Fibroblast of the conjunctiva (primary cell): Measurements from ENCODE around the gene LGALS13.

Source experiments
- DNase-seq: peaks from one replicate; pipeline ENCODE4 v3.0.0-alpha.2; 2010; ENCODE audit warnings: low read depth

LGALS13 gene

GRCh38 chr19:39602224-39602623 is at the start of gene LGALS13:
Gene LGALS13 (plus strand): TSS chr19:39602524. CDS start chr19:39602569, 45 bp downstream.
- DNase-seq = no peak

GRCh38 chr19:39553082-39553652 is 49.2 kb upstream of the LGALS13 start:
- no peak for DNase-seq

- DNase-seq = no peak
Observed at GRCh38 chr19:39554701-39555311, 47.5 kb upstream of the LGALS13 start.

GRCh38 chr19:39555883-39556282 is 46.4 kb upstream of the LGALS13 start:
- no peak for DNase-seq

GRCh38 chr19:39557811-39558623 is 44.3 kb upstream of the LGALS13 start:
- no peak for DNase-seq

- no peak for DNase-seq
Observed at GRCh38 chr19:39558624-39559117, 43.7 kb upstream of the LGALS13 start.

GRCh38 chr19:39563408-39563807 is 38.9 kb upstream of the LGALS13 start:
- DNase-seq = no peak

GRCh38 chr19:39566064-39566463 is 36.3 kb upstream of the LGALS13 start:
- no peak for DNase-seq

- DNase-seq = no peak
Observed at GRCh38 chr19:39568604-39569003, 33.7 kb upstream of the LGALS13 start.

- DNase-seq = no peak
Observed at GRCh38 chr19:39582442-39582841, 19.9 kb upstream of the LGALS13 start.

GRCh38 chr19:39582891-39583625 is 19.3 kb upstream of the LGALS13 start:
- no peak for DNase-seq

GRCh38 chr19:39587496-39587895 is 14.8 kb upstream of the LGALS13 start:
- DNase-seq = no peak

GRCh38 chr19:39588066-39588465 is 14.3 kb upstream of the LGALS13 start:
- DNase-seq = no peak

GRCh38 chr19:39590265-39590664 is 12.1 kb upstream of the LGALS13 start:
- DNase-seq = no peak

- DNase-seq = no peak
Observed at GRCh38 chr19:39592381-39592780, 9.9 kb upstream of the LGALS13 start.

- no peak for DNase-seq
Observed at GRCh38 chr19:39595950-39596349, 6.4 kb upstream of the LGALS13 start.

- DNase-seq = no peak
Observed at GRCh38 chr19:39596911-39597310, 5.4 kb upstream of the LGALS13 start.

- no peak for DNase-seq
Observed at GRCh38 chr19:39599116-39599515, 3.2 kb upstream of the LGALS13 start.

GRCh38 chr19:39603825-39604224 is 1.5 kb downstream of the LGALS13 start:
- DNase-seq = no peak

- DNase-seq = no peak
Observed at GRCh38 chr19:39607021-39607420, 4.7 kb downstream of the LGALS13 start.

GRCh38 chr19:39607561-39607960 is 5.2 kb downstream of the LGALS13 start:
- no peak for DNase-seq

GRCh38 chr19:39613597-39613996 is 11.3 kb downstream of the LGALS13 start:
- DNase-seq = no peak
